ENCODE results near the gene RERE.
"Not testable (repeated sequence)": the region's sequence is repeated elsewhere in the genome, so short reads cannot be mapped to it uniquely, and the experiment has no call there.

RERE gene

DNA sequence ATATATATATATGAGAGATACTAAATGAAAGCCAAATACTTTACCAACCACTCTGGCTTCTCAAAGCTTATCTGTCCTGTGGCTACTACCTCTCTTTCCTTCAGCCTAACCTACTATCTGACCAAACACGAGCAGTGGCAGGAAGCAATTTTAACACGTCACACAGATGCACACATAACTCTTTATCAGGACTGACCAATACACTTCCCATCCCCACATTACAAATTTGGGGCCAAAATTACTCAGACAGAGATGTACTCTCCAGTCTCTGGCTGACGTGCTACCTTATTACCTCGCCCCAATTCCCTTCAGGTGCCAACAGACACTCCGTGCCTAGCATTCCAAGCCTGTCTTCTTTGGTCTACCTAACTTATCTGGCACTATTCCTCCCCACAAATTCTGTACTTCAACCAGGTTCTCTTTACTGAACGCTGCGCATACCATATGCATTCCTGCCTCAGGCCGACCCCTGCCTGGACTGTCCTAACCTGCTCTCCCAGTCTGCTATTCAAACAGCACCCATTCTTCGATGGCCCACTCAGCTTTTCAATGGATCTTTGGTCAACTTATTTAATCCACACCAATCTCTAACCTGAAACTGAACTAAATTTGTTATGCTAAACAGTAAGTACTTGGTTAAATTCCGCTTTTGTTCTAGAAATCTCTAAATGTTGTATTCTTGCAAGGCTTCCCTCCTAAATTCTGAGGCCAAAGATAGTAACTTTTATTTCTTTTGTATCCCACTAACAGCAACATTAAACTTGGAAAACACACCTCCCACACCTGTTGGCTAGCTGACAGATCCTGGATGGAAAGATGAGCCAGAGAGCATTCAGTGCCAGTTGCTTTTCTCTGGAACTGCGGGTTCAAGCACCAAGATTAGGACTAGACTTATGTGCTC is 27.9 kb downstream of the RERE start:
- Histone ChIP-seq H3K4me1 (ENCODE audit: control insufficient read depth in 2 of 2, insufficient read depth in 1 of 2, low read depth in 1 of 2, low read length in 2 of 2) (peaks cover 0 to 4% of the 10 kb centered on the region in 2 donors), H2AFZ (ENCODE audit: low read length) (no peak overlapping the region), H3K18ac (ENCODE audit: low read length) (no peak overlapping the region), H2BK5ac (ENCODE audit: low read length) (no peak overlapping the region), H3K9me3 (replicated peaks in 1 of 2; ENCODE audit: control insufficient read depth in 2 of 2, insufficient read depth in 1 of 2, low read depth in 1 of 2, low read length in 2 of 2) (no peaks in the 10 kb centered on the region), H3K23ac (ENCODE audit: low read depth, low read length, poor library complexity) (no peak overlapping the region), H3K14ac (ENCODE audit: low read length) (no peak overlapping the region), H3K4me2 (ENCODE audit: insufficient read depth, low read length, poor library complexity, severe bottlenecking) (no peak overlapping the region), H4K8ac (ENCODE audit: low read depth, low read length) (no peak overlapping the region), H2AK5ac (ENCODE audit: low read depth, low read length) (no peak overlapping the region), H3K9ac (ENCODE audit: low read depth, low read length, poor library complexity) (no peak overlapping the region), H3K36me3 (replicated peaks in 1 of 2; ENCODE audit: control insufficient read depth in 2 of 2, insufficient read depth in 2 of 2, low read length in 2 of 2) (peaks cover 1 to 27% of the 10 kb centered on the region in 2 donors), H4K91ac (ENCODE audit: low read depth, low read length, poor library complexity) (no peak overlapping the region), H3K27ac (replicated peaks; ENCODE audit: low read length) (no peak overlapping the region), H3K4ac (ENCODE audit: low read length) (no peak overlapping the region), H3K4me3 (ENCODE audit: low read length in 2 of 2) (no peak overlapping the region), H3K79me1 (ENCODE audit: low read depth, low read length) (no peaks in the 10 kb centered on the region), H2BK120ac (ENCODE audit: low read depth, low read length) (no peak overlapping the region), H2BK15ac (ENCODE audit: low read length) (no peak overlapping the region), H2BK12ac (ENCODE audit: low read length) (no peak overlapping the region), H3K27me3 (ENCODE audit: control insufficient read depth in 3 of 3, insufficient read depth in 3 of 3, low read depth in 1 of 3, low read length in 3 of 3) (no peaks in the 10 kb centered on the region)
- DNase-seq (ENCODE audit: low spot score): no peak
- no CpG with 5 or more reads among the region's 11 CpGs for WGBS, 2 donors (ENCODE audit: extremely low coverage in 2 of 2, insufficient read length in 2 of 2, insufficient replicate concordance in 1 of 2)

- Histone ChIP-seq H2BK15ac (ENCODE audit: low read length) (no peak overlapping the region), H2BK120ac (ENCODE audit: low read depth, low read length) (no peak overlapping the region), H2BK12ac (ENCODE audit: low read length) (no peak overlapping the region), H3K79me1 (ENCODE audit: low read depth, low read length) (peaks cover 4% of the 10 kb centered on the region), H3K4me2 (ENCODE audit: insufficient read depth, low read length, poor library complexity, severe bottlenecking) (no peak overlapping the region), H4K8ac (ENCODE audit: low read depth, low read length) (no peak overlapping the region), H2BK5ac (ENCODE audit: low read length) (no peak overlapping the region), H3K9ac (ENCODE audit: low read depth, low read length, poor library complexity) (no peak overlapping the region), H3K4me3 (ENCODE audit: low read length in 2 of 2) (no peak overlapping the region), H3K23ac (ENCODE audit: low read depth, low read length, poor library complexity) (no peak overlapping the region), H4K91ac (ENCODE audit: low read depth, low read length, poor library complexity) (no peak overlapping the region), H3K27ac (replicated peaks; ENCODE audit: low read length) (no peak overlapping the region), H2AFZ (ENCODE audit: low read length) (no peak overlapping the region), H3K4me1 (ENCODE audit: control insufficient read depth in 2 of 2, insufficient read depth in 1 of 2, low read depth in 1 of 2, low read length in 2 of 2) (peaks cover 0 to 7% of the 10 kb centered on the region in 2 donors), H3K36me3 (replicated peaks in 1 of 2; ENCODE audit: control insufficient read depth in 2 of 2, insufficient read depth in 2 of 2, low read length in 2 of 2) (peaks cover 1 to 23% of the 10 kb centered on the region in 2 donors), H3K27me3 (ENCODE audit: control insufficient read depth in 3 of 3, insufficient read depth in 3 of 3, low read depth in 1 of 3, low read length in 3 of 3) (no peaks in the 10 kb centered on the region), H3K18ac (ENCODE audit: low read length) (no peak overlapping the region), H3K14ac (ENCODE audit: low read length) (no peak overlapping the region), H2AK5ac (ENCODE audit: low read depth, low read length) (no peak overlapping the region), H3K4ac (ENCODE audit: low read length) (no peak overlapping the region), H3K9me3 (replicated peaks in 1 of 2; ENCODE audit: control insufficient read depth in 2 of 2, insufficient read depth in 1 of 2, low read depth in 1 of 2, low read length in 2 of 2) (no peaks in the 10 kb centered on the region)
- no peak for DNase-seq (ENCODE audit: low spot score)
- no CpG with 5 or more reads among the region's 3 CpGs for WGBS, 2 donors (ENCODE audit: extremely low coverage in 2 of 2, insufficient read length in 2 of 2, insufficient replicate concordance in 1 of 2)
Measured at GRCh38 chr1:8787218-8787617, 30.2 kb downstream of the RERE start.

GRCh38 chr1:8786204-8786603 is 31.2 kb downstream of the RERE start:
- WGBS, 2 donors (ENCODE audit: extremely low coverage in 2 of 2, insufficient read length in 2 of 2, insufficient replicate concordance in 1 of 2): no CpG with 5 or more reads among the region's 4 CpGs
- H3K27ac ChIP-seq (replicated peaks; ENCODE audit: low read length); DNase-seq (ENCODE audit: low spot score); H3K23ac ChIP-seq (ENCODE audit: low read depth, low read length, poor library complexity); H3K27me3 ChIP-seq (ENCODE audit: control insufficient read depth in 3 of 3, insufficient read depth in 3 of 3, low read depth in 1 of 3, low read length in 3 of 3); H4K8ac ChIP-seq (ENCODE audit: low read depth, low read length); H3K9me3 ChIP-seq (replicated peaks in 1 of 2; ENCODE audit: control insufficient read depth in 2 of 2, insufficient read depth in 1 of 2, low read depth in 1 of 2, low read length in 2 of 2); H3K18ac ChIP-seq (ENCODE audit: low read length); H3K4me1 ChIP-seq (ENCODE audit: control insufficient read depth in 2 of 2, insufficient read depth in 1 of 2, low read depth in 1 of 2, low read length in 2 of 2); H3K4me3 ChIP-seq (ENCODE audit: low read length in 2 of 2); H2BK5ac ChIP-seq (ENCODE audit: low read length); H2AFZ ChIP-seq (ENCODE audit: low read length); H2BK15ac ChIP-seq (ENCODE audit: low read length); H2BK120ac ChIP-seq (ENCODE audit: low read depth, low read length); H2AK5ac ChIP-seq (ENCODE audit: low read depth, low read length); H2BK12ac ChIP-seq (ENCODE audit: low read length); H3K14ac ChIP-seq (ENCODE audit: low read length); H4K91ac ChIP-seq (ENCODE audit: low read depth, low read length, poor library complexity); H3K4me2 ChIP-seq (ENCODE audit: insufficient read depth, low read length, poor library complexity, severe bottlenecking); H3K79me1 ChIP-seq (ENCODE audit: low read depth, low read length); H3K9ac ChIP-seq (ENCODE audit: low read depth, low read length, poor library complexity); H3K4ac ChIP-seq (ENCODE audit: low read length): not testable (repeated sequence)
- peaks cover 1 to 21% of the 10 kb centered on the region in 2 donors for H3K36me3 ChIP-seq (replicated peaks in 1 of 2; ENCODE audit: control insufficient read depth in 2 of 2, insufficient read depth in 2 of 2, low read length in 2 of 2)

GRCh38 chr1:8782955-8783354 is 34.5 kb downstream of the RERE start:
- H2AK5ac ChIP-seq (ENCODE audit: low read depth, low read length): no peak overlapping the region
- no peak overlapping the region for H3K23ac ChIP-seq (ENCODE audit: low read depth, low read length, poor library complexity)
- H3K14ac ChIP-seq (ENCODE audit: low read length): no peak overlapping the region
- no peak overlapping the region for H2BK12ac ChIP-seq (ENCODE audit: low read length)
- no peak overlapping the region for H2BK120ac ChIP-seq (ENCODE audit: low read depth, low read length)
- no peak overlapping the region for H2BK15ac ChIP-seq (ENCODE audit: low read length)
- no peak overlapping the region for H3K27ac ChIP-seq (replicated peaks; ENCODE audit: low read length)
- H3K4me1 ChIP-seq (ENCODE audit: control insufficient read depth in 2 of 2, insufficient read depth in 1 of 2, low read depth in 1 of 2, low read length in 2 of 2): peaks cover 0 to 3% of the 10 kb centered on the region in 2 donors
- no peak overlapping the region for H3K4me3 ChIP-seq (ENCODE audit: low read length in 2 of 2)
- H4K8ac ChIP-seq (ENCODE audit: low read depth, low read length): no peak overlapping the region
- WGBS, 2 donors (ENCODE audit: extremely low coverage in 2 of 2, insufficient read length in 2 of 2, insufficient replicate concordance in 1 of 2): no CpG with 5 or more reads among the region's 2 CpGs
- H3K9ac ChIP-seq (ENCODE audit: low read depth, low read length, poor library complexity): no peak overlapping the region
- H3K27me3 ChIP-seq (ENCODE audit: control insufficient read depth in 3 of 3, insufficient read depth in 3 of 3, low read depth in 1 of 3, low read length in 3 of 3): no peaks in the 10 kb centered on the region
- no peak overlapping the region for H2BK5ac ChIP-seq (ENCODE audit: low read length)
- H3K4me2 ChIP-seq (ENCODE audit: insufficient read depth, low read length, poor library complexity, severe bottlenecking): no peak overlapping the region
- peaks cover 1 to 13% of the 10 kb centered on the region in 2 donors for H3K36me3 ChIP-seq (replicated peaks in 1 of 2; ENCODE audit: control insufficient read depth in 2 of 2, insufficient read depth in 2 of 2, low read length in 2 of 2)
- no peak overlapping the region for H2AFZ ChIP-seq (ENCODE audit: low read length)
- H3K79me1 ChIP-seq (ENCODE audit: low read depth, low read length): peaks cover 4% of the 10 kb centered on the region
- H3K4ac ChIP-seq (ENCODE audit: low read length): no peak overlapping the region
- no peak for DNase-seq (ENCODE audit: low spot score)
- peaks cover 0 to 3% of the 10 kb centered on the region in 2 donors for H3K9me3 ChIP-seq (replicated peaks in 1 of 2; ENCODE audit: control insufficient read depth in 2 of 2, insufficient read depth in 1 of 2, low read depth in 1 of 2, low read length in 2 of 2)
- no peak overlapping the region for H3K18ac ChIP-seq (ENCODE audit: low read length)
- H4K91ac ChIP-seq (ENCODE audit: low read depth, low read length, poor library complexity): no peak overlapping the region

All from neuronal stem cell (in vitro differentiated cells).